PC-3 (cell line): Measurements from ENCODE around the gene TRA2B. TPM values are rescaled to one million over a fixed set of nuclear protein-coding genes. Genes with fewer than 3 reads are reported as not detected.

Experiments used
- ATAC-seq: fragments of 200-7000 bp; cut with Tn5 transposase; 2 replicates; pipeline ENCODE4 v1.9.1; 2020; ENCODE audit warnings: mild to moderate bottlenecking, moderate library complexity
- BruUV-seq: library from RNA; stranded (reverse); fragments of 400-500 nt; replicated peaks from 2 replicates; lab custom pipeline; 2021; lab: Mats Ljungman, UMichigan
- CTCF ChIA-PET: fragments of 300-600 bp; sonication (Branson Sonifier 250); formaldehyde crosslinking; loops from one replicate; lab custom pipeline; 2022; ENCODE audit warnings: antibody characterized with exemption; lab: Charles Lee
- POLR2A ChIA-PET: fragments of 300-600 bp; sonication (Branson Sonifier 250); formaldehyde crosslinking; loops from one replicate; lab custom pipeline; 2022; ENCODE audit warnings: antibody characterized with exemption; ENCODE audit not compliant: unreplicated experiment; lab: Charles Lee
- DNase-seq: peaks from one replicate; pipeline ENCODE4 v3.0.0-alpha.2; 2015
- H2AFZ ChIP-seq: fragments of 300-600 bp; sonication (generic); 2 replicates; pipeline ENCODE4 v1.6.0; 2016; ENCODE audit warnings: antibody characterized with exemption, low read length
- H3F3A ChIP-seq: fragments of 300-600 bp; sonication (generic); one replicate; pipeline ENCODE4 v1.6.0; 2017; ENCODE audit warnings: antibody characterized with exemption, low read length, control low read depth, mild to moderate bottlenecking; ENCODE audit not compliant: unreplicated experiment
- H3K27ac ChIP-seq: fragments of 300-600 bp; sonication (generic); 2 replicates; pipeline ENCODE4 v1.5.1; 2016; ENCODE audit warnings: mild to moderate bottlenecking, low read length
- H3K27me3 ChIP-seq: fragments of 300-600 bp; sonication (generic); 2 replicates; pipeline ENCODE4 v1.6.1; 2016; ENCODE audit warnings: low read length, mixed read lengths
- H3K36me3 ChIP-seq: fragments of 300-600 bp; sonication (generic); 2 replicates; pipeline ENCODE4 v1.6.1; 2016; ENCODE audit warnings: low read depth, mixed run types, low read length, mixed read lengths
- H3K4me1 ChIP-seq: fragments of 300-600 bp; sonication (generic); 2 replicates; pipeline ENCODE4 v1.5.1; 2016; ENCODE audit warnings: low read length; ENCODE audit not compliant: insufficient read depth
- H3K4me2 ChIP-seq: fragments of 300-600 bp; sonication (generic); 2 replicates; pipeline ENCODE4 v1.6.0; 2016; ENCODE audit warnings: low read length
- H3K4me3 ChIP-seq: fragments of 300-600 bp; sonication (generic); 2 replicates; pipeline ENCODE4 v1.5.1; 2016; ENCODE audit warnings: mild to moderate bottlenecking, low read length, mixed read lengths
- H3K79me2 ChIP-seq: fragments of 300-600 bp; sonication (generic); 2 replicates; pipeline ENCODE4 v1.6.1; 2017; ENCODE audit warnings: low read length, mixed read lengths
- H3K9ac ChIP-seq: fragments of 300-600 bp; sonication (generic); 2 replicates; pipeline ENCODE4 v1.6.0; 2016; ENCODE audit warnings: mild to moderate bottlenecking, low read length
- H3K9me2 ChIP-seq: fragments of 300-600 bp; sonication (generic); replicated peaks from 2 replicates; pipeline ENCODE4 v1.6.1; 2016; ENCODE audit warnings: mixed run types, low read length, mixed read lengths
- H3K9me3 ChIP-seq: fragments of 300-600 bp; sonication (generic); 2 replicates; pipeline ENCODE4 v1.6.1; 2016; ENCODE audit warnings: low read length, mixed read lengths
- H4K20me1 ChIP-seq: fragments of 300-600 bp; sonication (generic); 2 replicates; pipeline ENCODE4 v1.6.1; 2016; ENCODE audit warnings: low read length, mixed read lengths
- CTCF ChIP-seq: fragments of 300-600 bp; sonication (generic); conservative IDR thresholded peaks from 2 replicates; pipeline ENCODE4 v1.5.1; 2017; ENCODE audit warnings: antibody characterized with exemption, low read depth, mild to moderate bottlenecking, low read length
- EZH2 ChIP-seq: fragments of 300-600 bp; sonication (generic); IDR thresholded peaks from one replicate; pipeline ENCODE4 v1.6.1; 2017; ENCODE audit warnings: antibody characterized with exemption, mild to moderate bottlenecking, low read length; ENCODE audit not compliant: unreplicated experiment
- EZH2phosphoT487 ChIP-seq: fragments of 300-600 bp; sonication (generic); IDR thresholded peaks from 2 replicates; pipeline ENCODE4 v1.6.1; 2018; ENCODE audit warnings: mild to moderate bottlenecking, antibody characterized with exemption, low read length, borderline replicate concordance
- intact Hi-C: fragments of 100-400 bp; cut with micrococcal nuclease; formaldehyde crosslinking; loops from 2 replicates; pipeline ENCODE4 v1.9.0; 2023
- total RNA-seq: library from RNA; depleted of rRNA; stranded (reverse); fragments of >200 nt; gene quantifications from 2 replicates; pipeline ENCODE4 v1.2.3, GENCODE V29; 2014

The TRA2B gene
- total RNA-seq, 1 experiment from 2014 or later, result 287 TPM

DNA sequence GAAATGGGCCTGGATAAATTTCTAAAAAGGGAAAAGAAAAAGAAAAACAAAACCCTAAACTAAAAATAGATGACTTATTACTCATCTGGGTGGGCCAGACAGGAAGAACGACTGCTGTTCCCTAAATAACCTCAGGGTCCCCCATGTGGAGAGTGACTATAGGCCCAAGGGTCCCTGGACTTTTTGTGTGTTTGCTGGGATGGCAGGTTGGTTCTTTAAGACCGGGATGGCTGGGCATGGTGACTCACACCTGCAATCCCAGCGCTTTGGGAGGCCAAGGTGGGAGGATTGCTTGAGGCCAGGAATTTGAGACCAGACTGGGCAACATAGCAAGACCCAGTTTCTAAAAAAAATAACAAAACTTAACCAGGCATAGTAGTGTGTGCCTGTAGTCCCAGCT, 43.8 kb upstream of the TRA2B start:
- H3K9ac ChIP-seq, result no peak overlapping the region
- CTCF ChIA-PET, result interaction anchor here (2.0 kb wide), 1 partner anchor 260 kb away, joined by 13 read pairs; no protein-coding TSS in a partner anchor

DNA sequence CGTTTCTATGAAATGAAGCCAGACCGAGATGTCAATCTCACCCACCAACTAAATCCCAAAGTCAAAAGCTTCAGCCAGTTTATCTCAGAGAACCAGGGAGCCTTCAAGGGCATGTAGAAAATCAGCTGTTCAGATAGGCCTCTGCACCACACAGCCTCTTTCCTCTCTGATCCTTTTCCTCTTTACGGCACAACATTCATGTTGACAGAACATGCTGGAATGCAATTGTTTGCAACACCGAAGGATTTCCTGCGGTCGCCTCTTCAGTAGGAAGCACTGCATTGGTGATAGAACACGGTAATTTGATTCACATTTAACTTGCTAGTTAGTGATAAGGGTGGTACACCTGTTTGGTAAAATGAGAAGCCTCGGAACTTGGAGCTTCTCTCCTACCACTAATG, 41.9 kb upstream of the TRA2B start:
- no TSS peak for BruUV-seq
- Histone ChIP-seq H4K20me1 (no peaks in the 10 kb centered on the region), H3K9me2 (no peaks in the 10 kb centered on the region), H3K4me2 (no peak overlapping the region), H3K27me3 (no peaks in the 10 kb centered on the region), H3F3A (no peaks in the 10 kb centered on the region), H2AFZ (no peak overlapping the region), H3K36me3 (0 out of 2 replicates have a peak, but pooled peaks cover 3% of the 10 kb centered on the region), H3K9ac (no peak overlapping the region), H3K27ac (no peak overlapping the region), H3K4me3 (no peak overlapping the region), H3K4me1 (peaks cover 14% of the 10 kb centered on the region), H3K79me2 (no peaks in the 10 kb centered on the region), H3K9me3 (no peaks in the 10 kb centered on the region)
- intact Hi-C loops, result loop anchor here (10.0 kb wide), 2 partner anchors 125 to 1185 kb away; partner anchors contain the start of gene ETV5
- no peak for TF ChIP-seq EZH2
- no peak for TF ChIP-seq EZH2phosphoT487
- no peak for TF ChIP-seq CTCF
- CTCF ChIA-PET, result no interaction called here
- POLR2A ChIA-PET, result interaction anchor here (0.6 kb wide), 1 partner anchor 561 kb away, joined by 5 read pairs; no protein-coding TSS in a partner anchor
- no peak for DNase-seq
- ATAC-seq, result no peak

More for the DNA sequence above, 43.8 kb upstream of the TRA2B start:
- no peaks in the 10 kb centered on the region for H3F3A ChIP-seq
- H3K9me3 ChIP-seq, result no peaks in the 10 kb centered on the region
- DNase-seq (no peak), ATAC-seq (no peak)
- no peak overlapping the region for H3K4me3 ChIP-seq
- no peak for TF ChIP-seq CTCF
- TF ChIP-seq EZH2phosphoT487, result no peak
- no peak for TF ChIP-seq EZH2
- H3K9me2 ChIP-seq, result no peaks in the 10 kb centered on the region
- intact Hi-C loops, result loop anchor here (2.0 to 10.0 kb wide), 3 partner anchors 123 to 1183 kb away; partner anchors contain the start of gene ETV5
- no peak overlapping the region for H3K27ac ChIP-seq
- H3K27me3 ChIP-seq, result no peaks in the 10 kb centered on the region
- H3K36me3 ChIP-seq, result no peaks in the 10 kb centered on the region
- no peaks in the 10 kb centered on the region for H3K79me2 ChIP-seq
- POLR2A ChIA-PET, result interaction anchor here (0.6 kb wide), 1 partner anchor 555 kb away, joined by 3 read pairs; no protein-coding TSS in a partner anchor
- no peaks in the 10 kb centered on the region for H4K20me1 ChIP-seq
- no peak overlapping the region for H2AFZ ChIP-seq
- peaks cover 14% of the 10 kb centered on the region for H3K4me1 ChIP-seq
- no TSS peak for BruUV-seq
- H3K4me2 ChIP-seq, result no peak overlapping the region

GRCh38 chr3:185978516-185978915, 40.7 kb upstream of the TRA2B start:
- CTCF ChIA-PET, result no interaction called here
- H3K4me1 ChIP-seq, result peaks cover 8% of the 10 kb centered on the region; the same call in 1 of the 2 replicates

More at GRCh38 chr3:185978516-185978915, 40.7 kb upstream of the TRA2B start:
- no peaks in the 10 kb centered on the region for H3K9me2 ChIP-seq
- POLR2A ChIA-PET, result interaction anchor here (0.6 kb wide), 1 partner anchor 384 kb away, joined by 3 read pairs; the partner anchor contains the start of gene DGKG
- no peak overlapping the region for H2AFZ ChIP-seq
- no peak overlapping the region for H3K9ac ChIP-seq
- H3K9me3 ChIP-seq, result no peaks in the 10 kb centered on the region
- no peak overlapping the region for H3K4me2 ChIP-seq
- 0 out of 2 replicates have a peak, but pooled peaks cover 3% of the 10 kb centered on the region for H3K36me3 ChIP-seq
- TF ChIP-seq CTCF (no peak), EZH2 (no peak), EZH2phosphoT487 (no peak)
- H3K27me3 ChIP-seq, result no peaks in the 10 kb centered on the region
- DNase-seq (no peak), ATAC-seq (no peak)
- no TSS peak for BruUV-seq
- H3K79me2 ChIP-seq, result no peaks in the 10 kb centered on the region
- no peaks in the 10 kb centered on the region for H3F3A ChIP-seq
- no peaks in the 10 kb centered on the region for H4K20me1 ChIP-seq
- no peak overlapping the region for H3K4me3 ChIP-seq
- no peak overlapping the region for H3K27ac ChIP-seq
- intact Hi-C loops, result no loop called here
